SH-SY5Y (cell line): ENCODE results near the gene EPB41.

Experiments used
- GATA2 ChIP-seq: IDR thresholded peaks from 2 replicates; pipeline ENCODE4 v1.6.1; 2011; ENCODE audit warnings: mild to moderate bottlenecking, low read depth, low read length
- GATA3 ChIP-seq: IDR thresholded peaks from 2 replicates; pipeline ENCODE4 v1.6.1; 2011; ENCODE audit warnings: low read depth, mild to moderate bottlenecking, low read length, moderate library complexity

- TF ChIP-seq GATA3 = no peak
- no peak for TF ChIP-seq GATA2
Observed at GRCh38 chr1:29120947-29121485, 206.6 kb downstream of the EPB41 start.
